Measurements from ENCODE around the gene MAX.

Gene MAX

GRCh38 chr14:65095633-65096205, 6.6 kb downstream of the MAX start (continued):
- TF ChIP-seq, protein P1, sequence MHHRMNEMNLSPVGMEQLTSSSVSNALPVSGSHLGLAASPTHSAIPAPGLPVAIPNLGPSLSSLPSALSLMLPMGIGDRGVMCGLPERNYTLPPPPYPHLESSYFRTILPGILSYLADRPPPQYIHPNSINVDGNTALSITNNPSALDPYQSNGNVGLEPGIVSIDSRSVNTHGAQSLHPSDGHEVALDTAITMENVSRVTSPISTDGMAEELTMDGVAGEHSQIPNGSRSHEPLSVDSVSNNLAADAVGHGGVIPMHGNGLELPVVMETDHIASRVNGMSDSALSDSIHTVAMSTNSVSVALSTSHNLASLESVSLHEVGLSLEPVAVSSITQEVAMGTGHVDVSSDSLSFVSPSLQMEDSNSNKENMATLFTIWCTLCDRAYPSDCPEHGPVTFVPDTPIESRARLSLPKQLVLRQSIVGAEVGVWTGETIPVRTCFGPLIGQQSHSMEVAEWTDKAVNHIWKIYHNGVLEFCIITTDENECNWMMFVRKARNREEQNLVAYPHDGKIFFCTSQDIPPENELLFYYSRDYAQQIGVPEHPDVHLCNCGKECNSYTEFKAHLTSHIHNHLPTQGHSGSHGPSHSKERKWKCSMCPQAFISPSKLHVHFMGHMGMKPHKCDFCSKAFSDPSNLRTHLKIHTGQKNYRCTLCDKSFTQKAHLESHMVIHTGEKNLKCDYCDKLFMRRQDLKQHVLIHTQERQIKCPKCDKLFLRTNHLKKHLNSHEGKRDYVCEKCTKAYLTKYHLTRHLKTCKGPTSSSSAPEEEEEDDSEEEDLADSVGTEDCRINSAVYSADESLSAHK (tag by site-specific recombination; IDR thresholded peaks at IDR 0.05): peak; percentile 51; the same call in 1 of the 2 replicates
- TF ChIP-seq ZNF2 (tag by site-specific recombination; IDR thresholded peaks at IDR 0.05) (no peak), ZNF600 (tag by site-specific recombination; IDR thresholded peaks at IDR 0.05) (no peak), EGR2 (tag by site-specific recombination; IDR thresholded peaks at IDR 0.05; ENCODE audit: low read depth) (no peak), ZNF140 (tag by site-specific recombination; IDR thresholded peaks at IDR 0.05) (no peak), ZNF76 (tag by site-specific recombination; IDR thresholded peaks at IDR 0.05; ENCODE audit: borderline replicate concordance, low read depth) (no peak), ZBTB21 (tag by site-specific recombination; IDR thresholded peaks at IDR 0.05) (no peak), ZNF544 (tag by site-specific recombination; IDR thresholded peaks at IDR 0.05) (no peak), ZSCAN5A (tag by site-specific recombination; IDR thresholded peaks at IDR 0.05) (no peak), ZBTB26 (tag by site-specific recombination; optimal IDR thresholded peaks at IDR 0.05) (no peak), PRDM1 (tag by site-specific recombination; IDR thresholded peaks at IDR 0.05) (no peak), ZNF692 (tag by site-specific recombination; IDR thresholded peaks at IDR 0.05) (no peak), ZNF426 (tag by site-specific recombination; IDR thresholded peaks at IDR 0.05) (no peak), ZNF24 (tag by site-specific recombination; IDR thresholded peaks at IDR 0.05) (no peak), HOXA7 (CRISPR knock-in tag; IDR thresholded peaks at IDR 0.05; ENCODE audit: borderline replicate concordance) (no peak), PRDM10 (tag by site-specific recombination; IDR thresholded peaks at IDR 0.05) (peak; percentile 43; the same call in 1 of the 2 replicates), SP2 (tag by site-specific recombination; IDR thresholded peaks at IDR 0.05) (no peak)
- TF ChIP-seq, protein P2, sequence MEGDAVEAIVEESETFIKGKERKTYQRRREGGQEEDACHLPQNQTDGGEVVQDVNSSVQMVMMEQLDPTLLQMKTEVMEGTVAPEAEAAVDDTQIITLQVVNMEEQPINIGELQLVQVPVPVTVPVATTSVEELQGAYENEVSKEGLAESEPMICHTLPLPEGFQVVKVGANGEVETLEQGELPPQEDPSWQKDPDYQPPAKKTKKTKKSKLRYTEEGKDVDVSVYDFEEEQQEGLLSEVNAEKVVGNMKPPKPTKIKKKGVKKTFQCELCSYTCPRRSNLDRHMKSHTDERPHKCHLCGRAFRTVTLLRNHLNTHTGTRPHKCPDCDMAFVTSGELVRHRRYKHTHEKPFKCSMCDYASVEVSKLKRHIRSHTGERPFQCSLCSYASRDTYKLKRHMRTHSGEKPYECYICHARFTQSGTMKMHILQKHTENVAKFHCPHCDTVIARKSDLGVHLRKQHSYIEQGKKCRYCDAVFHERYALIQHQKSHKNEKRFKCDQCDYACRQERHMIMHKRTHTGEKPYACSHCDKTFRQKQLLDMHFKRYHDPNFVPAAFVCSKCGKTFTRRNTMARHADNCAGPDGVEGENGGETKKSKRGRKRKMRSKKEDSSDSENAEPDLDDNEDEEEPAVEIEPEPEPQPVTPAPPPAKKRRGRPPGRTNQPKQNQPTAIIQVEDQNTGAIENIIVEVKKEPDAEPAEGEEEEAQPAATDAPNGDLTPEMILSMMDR (tag by site-specific recombination; IDR thresholded peaks at IDR 0.05): no peak
- TF ChIP-seq, protein P3, sequence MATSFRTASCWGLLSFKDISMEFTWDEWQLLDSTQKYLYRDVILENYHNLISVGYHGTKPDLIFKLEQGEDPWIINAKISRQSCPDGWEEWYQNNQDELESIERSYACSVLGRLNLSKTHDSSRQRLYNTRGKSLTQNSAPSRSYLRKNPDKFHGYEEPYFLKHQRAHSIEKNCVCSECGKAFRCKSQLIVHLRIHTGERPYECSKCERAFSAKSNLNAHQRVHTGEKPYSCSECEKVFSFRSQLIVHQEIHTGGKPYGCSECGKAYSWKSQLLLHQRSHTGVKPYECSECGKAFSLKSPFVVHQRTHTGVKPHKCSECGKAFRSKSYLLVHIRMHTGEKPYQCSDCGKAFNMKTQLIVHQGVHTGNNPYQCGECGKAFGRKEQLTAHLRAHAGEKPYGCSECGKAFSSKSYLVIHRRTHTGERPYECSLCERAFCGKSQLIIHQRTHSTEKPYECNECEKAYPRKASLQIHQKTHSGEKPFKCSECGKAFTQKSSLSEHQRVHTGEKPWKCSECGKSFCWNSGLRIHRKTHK (tag by site-specific recombination; IDR thresholded peaks at IDR 0.05): no peak
- TF ChIP-seq, protein P4, sequence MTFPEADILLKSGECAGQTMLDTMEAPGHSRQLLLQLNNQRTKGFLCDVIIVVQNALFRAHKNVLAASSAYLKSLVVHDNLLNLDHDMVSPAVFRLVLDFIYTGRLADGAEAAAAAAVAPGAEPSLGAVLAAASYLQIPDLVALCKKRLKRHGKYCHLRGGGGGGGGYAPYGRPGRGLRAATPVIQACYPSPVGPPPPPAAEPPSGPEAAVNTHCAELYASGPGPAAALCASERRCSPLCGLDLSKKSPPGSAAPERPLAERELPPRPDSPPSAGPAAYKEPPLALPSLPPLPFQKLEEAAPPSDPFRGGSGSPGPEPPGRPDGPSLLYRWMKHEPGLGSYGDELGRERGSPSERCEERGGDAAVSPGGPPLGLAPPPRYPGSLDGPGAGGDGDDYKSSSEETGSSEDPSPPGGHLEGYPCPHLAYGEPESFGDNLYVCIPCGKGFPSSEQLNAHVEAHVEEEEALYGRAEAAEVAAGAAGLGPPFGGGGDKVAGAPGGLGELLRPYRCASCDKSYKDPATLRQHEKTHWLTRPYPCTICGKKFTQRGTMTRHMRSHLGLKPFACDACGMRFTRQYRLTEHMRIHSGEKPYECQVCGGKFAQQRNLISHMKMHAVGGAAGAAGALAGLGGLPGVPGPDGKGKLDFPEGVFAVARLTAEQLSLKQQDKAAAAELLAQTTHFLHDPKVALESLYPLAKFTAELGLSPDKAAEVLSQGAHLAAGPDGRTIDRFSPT (tag by site-specific recombination; IDR thresholded peaks at IDR 0.05): no peak
- TF ChIP-seq, protein P5, sequence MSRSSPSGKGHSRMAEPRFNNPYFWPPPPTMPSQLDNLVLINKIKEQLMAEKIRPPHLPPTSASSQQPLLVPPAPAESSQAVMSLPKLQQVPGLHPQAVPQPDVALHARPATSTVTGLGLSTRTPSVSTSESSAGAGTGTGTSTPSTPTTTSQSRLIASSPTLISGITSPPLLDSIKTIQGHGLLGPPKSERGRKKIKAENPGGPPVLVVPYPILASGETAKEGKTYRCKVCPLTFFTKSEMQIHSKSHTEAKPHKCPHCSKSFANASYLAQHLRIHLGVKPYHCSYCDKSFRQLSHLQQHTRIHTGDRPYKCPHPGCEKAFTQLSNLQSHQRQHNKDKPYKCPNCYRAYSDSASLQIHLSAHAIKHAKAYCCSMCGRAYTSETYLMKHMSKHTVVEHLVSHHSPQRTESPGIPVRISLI (tag by site-specific recombination; IDR thresholded peaks at IDR 0.05): no peak
